HG03045 (cell line): Measurements from ENCODE around the gene KEAP1.
"Not testable (repeated sequence)": the region's sequence is repeated elsewhere in the genome, so short reads cannot be mapped to it uniquely, and the experiment has no call there.

Experiments
- ATAC-seq: cut with Tn5 transposase; IDR thresholded peaks from one replicate; pipeline ENCODE4 v1.9.1; 2021; ENCODE audit warnings: mild to moderate bottlenecking, moderate library complexity; ENCODE audit not compliant: unreplicated experiment

The KEAP1 gene

DNA sequence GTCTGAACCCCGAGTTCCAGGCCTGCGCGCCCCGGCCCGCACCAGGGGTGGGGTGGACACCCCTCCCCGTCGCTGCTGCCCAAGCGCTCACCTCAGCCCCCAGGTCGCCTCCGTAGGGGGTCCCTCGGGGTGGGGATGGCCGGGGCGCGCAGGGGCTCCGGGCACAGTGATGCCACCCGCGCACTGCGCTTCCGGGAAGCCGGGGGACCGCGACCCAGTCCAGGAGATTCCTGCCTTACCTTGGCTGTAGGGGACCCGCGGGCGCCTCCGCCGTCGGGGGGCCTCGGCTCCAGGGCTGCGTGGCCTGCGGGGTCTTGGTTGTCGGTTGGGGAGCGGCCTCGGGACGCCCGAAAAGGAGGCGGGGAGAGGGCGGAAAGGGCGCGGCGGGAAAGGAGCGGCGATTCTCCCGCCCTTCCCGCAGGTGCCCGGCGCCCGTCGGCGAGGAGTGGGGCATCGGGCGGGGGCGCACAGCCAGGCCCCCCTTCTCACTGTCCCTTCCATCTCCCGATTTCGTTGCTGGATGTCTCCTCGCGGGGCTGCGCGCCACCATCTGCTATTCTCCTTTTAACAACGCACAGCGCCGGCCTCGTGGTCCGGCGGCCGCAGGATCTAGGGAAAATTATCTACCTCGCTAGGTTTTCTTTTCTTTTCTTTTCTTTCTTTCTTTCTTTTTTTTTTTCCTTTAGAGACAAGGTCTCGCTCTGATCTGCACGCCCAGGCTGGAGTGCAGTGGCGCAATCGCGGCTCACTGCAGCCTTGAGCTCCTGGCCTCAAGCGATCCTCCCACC, at the start of gene KEAP1:
KEAP1 (minus strand) TSS at position 355 of the 788 bp plus-strand sequence. CDS start 3,323 bp downstream, outside the sequence.
- peak; percentile 19 for ATAC-seq

DNA sequence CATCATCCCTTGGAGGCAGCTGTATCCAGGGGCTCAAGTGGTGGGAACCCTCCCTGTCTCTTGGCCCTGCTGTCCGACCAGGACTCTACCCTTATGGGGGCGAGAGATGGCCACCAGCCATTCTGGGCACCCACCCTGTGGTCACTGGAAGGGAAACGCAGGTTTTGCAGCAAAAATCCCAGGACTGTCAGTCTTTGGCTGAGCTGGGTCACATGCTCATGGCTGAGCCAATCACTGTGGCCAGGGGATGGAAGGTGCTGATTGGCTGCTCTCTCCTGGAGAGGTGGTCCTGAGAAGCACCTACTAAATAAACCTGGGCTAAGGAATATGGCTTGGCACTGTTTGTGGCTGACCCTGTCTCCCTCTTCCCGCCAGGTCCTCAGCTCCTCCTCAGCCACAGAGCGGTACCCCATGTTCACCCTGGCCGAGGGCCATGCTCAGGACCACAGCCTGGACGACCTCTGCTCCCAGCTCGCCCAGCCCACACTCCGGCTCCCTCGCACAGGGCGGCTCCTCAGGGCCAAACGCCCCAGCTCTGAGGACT, 49.4 kb upstream of the KEAP1 start:
- no peak for ATAC-seq

DNA sequence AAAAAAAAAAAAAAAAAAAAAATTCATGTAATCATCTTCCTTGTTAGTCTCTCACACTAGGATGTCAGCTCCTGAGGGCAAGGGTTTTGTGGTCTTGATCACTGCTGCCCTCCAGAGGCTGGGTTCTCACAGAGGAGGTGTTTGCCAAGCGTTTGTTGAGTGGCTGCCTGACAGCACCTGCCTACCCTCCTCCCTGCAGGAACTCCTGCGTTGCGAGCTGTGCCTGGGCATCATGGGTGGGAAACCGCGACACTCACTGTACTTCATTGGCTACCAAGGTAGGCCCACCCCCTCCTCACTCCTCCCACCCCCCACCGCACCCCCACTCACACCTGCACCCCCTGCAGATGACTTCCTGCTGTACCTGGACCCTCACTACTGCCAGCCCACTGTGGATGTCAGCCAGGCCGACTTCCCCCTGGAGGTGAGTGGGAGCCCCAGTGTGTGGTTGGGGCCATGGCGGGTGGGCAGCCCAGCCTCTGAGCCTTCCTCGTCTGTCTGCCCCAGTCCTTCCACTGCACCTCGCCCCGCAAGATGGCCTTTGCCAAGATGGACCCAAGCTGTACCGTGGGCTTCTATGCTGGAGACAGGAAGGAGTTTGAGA, 48.6 kb upstream of the KEAP1 start:
- ATAC-seq: no peak

DNA sequence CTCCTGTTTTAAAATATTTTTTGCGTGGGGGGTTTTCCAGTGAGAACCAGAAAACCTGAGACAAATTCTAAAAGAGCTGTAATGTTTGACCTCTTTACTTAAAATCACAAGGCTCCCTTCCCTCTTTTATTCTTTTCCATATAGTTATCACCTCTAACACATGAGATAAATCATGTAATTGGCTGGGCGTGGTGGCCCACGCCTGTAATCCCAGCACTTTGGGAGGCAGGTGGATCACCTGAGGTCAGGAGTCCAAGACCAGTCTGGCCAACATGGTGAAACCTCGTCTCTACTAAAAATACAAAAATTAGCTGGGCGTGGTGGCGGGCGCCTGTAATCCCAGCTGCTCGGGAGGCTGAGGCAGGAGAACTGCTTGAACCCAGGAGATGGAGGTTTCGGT, 47.9 kb upstream of the KEAP1 start:
- not testable (repeated sequence) for ATAC-seq

DNA sequence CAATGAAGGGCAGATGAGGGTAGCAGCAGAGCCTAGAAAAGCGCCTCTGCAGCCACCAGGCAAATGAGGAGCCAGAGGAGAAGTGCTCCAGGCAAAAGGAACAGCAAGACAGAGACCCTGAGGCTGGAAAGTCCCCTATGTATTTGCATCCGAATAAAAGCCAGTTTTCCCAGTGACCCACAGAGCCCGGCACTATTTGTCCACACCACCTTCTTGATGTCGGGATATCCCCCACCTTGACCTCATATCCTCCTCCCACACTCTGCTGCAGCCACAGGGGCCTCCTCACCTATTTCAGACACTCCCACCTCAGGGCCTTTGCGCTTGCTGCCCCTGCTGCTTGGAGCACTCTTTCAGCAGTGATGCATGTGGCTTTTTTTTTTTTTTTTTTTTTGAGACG, 47.2 kb upstream of the KEAP1 start:
- no peak for ATAC-seq

DNA sequence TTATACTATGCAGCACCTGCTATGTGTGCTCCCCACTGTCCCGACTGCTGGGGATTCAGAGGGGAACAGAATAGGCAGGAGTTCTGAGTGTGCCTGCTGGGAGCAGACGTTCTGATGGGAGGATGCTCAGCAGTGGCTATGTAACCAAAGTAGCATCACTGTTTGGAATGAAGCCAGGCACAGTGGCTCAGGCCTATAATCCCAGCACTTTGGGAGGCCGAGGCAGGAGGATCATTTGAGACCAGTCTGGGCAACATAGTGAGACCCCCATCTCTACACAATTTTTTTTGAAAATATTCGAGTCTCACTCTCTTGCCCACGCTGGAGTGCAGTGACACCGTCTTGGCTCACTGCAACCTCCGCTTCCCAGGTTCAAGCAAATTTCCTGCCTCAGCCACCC, 46.6 kb upstream of the KEAP1 start:
- ATAC-seq: no peak

DNA sequence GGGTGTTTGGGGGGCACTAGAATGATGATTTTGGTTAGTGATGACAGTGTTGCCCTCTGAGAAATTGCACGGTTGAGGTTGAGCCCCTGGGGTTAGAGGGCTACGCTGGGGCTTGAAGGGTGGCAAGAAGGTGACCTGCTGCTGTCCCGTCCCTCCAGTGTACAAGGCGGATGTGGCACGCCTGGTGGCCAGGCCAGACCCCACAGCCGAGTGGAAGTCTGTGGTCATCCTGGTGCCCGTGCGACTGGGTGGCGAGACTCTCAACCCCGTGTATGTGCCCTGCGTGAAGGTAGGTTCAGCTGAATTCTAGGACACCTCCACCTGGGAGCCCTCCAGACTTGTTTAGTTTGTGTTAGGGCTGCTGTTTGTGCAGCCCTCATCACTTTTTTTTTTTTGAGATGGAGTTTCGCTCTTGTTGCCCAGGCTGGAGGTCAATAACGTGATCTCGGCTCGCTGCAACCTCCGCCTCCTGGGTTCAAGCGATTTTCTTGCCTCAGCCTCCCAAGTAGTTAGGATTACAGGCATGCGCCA, 45.7 kb upstream of the KEAP1 start:
- no peak for ATAC-seq

DNA sequence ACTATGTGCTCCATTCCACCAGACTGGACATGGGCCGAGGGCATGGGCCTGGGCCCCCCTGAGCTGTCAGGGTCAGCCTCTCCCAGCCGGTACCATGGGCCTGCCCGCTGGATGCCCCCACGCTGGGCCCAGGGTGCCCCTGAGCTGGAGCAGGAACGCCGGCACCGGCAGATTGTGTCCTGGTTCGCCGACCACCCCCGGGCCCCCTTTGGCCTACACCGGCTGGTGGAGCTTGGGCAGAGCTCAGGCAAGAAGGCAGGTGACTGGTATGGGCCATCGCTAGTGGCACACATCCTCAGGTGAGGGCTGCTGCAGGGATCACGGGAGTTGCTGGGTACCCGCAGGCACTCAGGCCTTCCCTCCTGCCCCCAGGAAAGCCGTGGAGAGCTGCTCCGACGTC, 43.7 kb upstream of the KEAP1 start:
- no peak for ATAC-seq

DNA sequence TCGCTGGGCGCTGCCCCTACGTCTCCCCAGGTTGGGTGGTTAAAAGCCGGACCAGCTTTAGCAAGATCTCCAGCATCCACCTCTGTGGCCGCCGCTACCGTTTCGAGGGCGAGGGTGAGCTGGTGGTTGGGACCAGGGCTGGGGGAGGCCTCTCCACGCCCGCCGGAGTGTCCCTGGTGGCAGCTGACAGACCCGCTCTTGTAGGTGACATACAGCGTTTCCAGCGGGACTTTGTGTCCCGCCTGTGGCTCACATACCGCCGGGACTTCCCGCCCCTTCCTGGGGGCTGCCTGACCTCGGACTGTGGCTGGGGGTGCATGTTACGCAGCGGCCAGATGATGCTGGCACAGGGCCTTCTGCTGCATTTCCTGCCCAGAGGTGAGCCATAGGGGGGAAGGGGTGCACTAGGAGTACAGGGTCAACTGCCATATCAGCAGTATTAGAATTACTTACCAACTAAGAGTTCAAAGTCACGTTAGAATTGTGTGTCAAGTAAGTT, 41.6 kb upstream of the KEAP1 start:
- ATAC-seq: no peak

DNA sequence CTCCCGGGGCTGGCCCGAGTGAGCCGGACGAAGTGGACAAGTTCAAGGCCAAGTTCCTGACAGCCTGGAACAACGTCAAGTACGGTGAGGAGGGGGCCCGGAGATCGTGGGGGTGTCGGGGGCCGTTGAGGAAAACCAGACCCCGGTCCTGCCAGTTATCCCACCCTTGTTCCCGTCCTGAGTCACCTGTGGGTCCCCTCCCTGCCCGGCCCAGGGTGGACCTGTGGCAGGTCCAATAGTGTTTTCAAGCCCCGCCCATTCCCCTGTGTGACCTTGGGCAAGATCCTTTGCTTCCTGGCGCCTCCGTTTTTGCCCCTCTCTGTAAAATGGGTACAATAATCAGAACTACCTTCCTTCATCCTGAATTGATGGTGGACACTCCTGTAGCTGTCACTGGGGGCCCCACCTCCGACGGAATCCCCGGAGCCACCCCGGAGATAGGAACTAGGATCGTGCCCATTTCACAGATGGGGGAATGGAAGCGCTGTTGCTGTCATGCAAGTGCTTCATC, 41.1 kb upstream of the KEAP1 start:
- no peak for ATAC-seq

DNA sequence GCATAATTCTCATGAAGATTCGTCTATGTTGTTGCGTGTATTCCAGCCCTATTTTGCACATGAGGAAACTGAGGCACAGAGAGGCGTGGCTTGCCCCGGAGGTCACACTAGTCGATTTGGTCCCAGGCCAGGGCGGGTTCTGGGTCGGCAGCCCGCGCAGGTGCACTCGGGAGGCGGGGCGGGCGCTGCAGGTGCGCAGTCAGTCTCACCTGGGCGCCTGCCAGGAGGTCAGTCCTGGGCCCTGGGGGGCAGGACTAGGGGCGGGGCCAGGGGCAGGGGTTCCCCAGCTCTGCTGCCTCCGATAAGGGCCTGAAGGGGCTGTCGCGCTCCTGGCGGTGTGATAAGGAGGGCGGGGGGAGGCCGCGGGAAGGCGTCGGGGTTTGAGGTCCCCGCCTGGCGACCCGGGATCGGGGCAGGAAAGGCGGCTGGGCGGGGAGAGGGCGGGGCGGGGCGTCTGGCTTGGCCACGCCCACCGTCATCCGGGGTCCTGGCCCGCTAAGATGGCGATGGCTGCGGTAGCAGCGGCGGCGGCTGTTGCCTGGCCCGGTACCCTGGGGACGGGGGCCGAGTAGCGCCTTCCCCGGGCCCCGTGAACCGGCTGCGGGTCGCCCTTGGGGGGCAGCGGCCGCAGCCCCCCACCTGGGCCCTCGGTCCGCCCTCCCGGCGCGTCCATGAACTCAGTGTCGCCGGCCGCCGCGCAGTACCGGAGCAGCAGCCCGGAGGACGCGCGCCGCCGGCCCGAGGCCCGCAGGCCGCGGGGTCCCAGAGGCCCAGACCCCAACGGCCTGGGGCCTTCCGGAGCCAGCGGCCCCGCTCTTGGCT, 40.5 kb upstream of the KEAP1 start, which contains the start of gene ATG4D:
ATG4D (plus strand) TSS at position 485 of the 822 bp plus-strand sequence; CDS start at position 672, 187 bp downstream.
- peak; percentile 76 for ATAC-seq

DNA sequence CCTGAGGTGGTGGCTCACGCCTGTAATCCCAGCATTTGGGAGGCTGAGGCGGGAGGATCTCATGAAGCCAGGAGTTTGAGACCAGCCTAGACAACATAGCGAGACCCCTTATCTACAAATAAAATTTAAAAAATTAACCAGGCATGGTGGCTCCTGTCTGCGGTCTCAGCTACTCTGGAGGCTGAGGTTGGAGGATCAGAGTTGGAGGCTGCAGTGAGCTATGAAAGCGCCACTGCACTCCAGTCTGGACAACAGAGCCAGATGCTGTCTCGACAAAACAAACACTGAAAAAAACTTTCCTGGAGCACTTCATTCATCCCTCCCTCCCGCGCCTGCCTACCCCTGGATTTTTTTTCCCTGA, 39.9 kb upstream of the KEAP1 start:
- ATAC-seq: no peak

DNA sequence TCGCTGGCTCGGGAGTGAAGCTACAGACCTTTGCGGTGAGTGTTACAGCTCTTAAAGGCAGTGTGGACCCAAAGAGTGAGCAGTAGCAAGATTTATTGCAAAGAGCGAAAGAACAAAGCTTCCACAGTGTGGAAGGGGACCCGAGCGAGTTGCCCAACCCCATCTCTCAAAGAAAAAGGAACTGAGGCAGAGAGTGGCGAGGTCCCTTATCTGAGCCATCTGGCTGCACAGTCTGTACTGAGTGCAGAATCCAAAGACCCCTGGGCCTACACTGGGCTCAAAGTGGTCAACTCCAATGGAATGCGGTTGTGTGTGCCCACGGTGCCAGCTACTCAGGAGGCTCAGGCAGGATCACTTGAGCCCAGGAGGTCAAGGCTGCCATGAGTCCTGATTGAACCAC, 35.9 kb upstream of the KEAP1 start:
- ATAC-seq: not testable (repeated sequence)

DNA sequence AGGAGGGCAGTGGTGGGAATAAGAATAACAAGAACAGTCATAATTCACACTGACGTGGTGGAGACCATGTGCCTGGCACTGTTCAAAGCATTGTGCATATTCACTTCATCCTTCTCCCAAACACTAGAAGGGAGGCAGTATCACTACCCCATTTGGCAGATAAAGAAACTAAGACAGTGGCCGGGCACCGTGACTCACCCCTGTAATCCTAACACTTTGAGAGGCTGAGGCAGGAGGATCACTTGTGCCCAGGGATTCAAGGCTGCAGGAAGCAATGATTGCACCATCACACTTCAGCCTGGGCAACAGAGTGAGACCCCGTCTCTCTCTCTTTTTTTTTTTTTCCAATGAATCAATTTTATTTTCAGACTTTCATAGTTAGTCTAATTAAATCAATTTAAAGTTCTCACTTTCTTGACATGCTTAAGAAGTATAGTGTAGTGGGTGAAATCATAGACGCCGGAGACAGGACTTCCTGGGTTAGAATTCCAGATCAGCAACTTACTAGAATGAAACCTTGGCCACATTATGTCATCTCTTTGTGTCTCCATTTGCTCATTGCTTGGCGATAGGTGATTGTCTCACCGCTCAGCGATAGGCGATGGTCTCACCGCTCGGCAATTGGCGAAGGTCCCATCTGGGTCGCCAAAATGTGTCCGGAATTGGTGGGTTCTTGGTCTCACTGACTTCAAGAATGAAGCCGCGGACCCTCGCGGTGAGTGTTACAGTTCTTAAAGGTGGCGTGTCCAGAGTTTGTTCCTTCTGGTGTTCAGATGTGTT, 35.2 kb upstream of the KEAP1 start:
- ATAC-seq: no peak

DNA sequence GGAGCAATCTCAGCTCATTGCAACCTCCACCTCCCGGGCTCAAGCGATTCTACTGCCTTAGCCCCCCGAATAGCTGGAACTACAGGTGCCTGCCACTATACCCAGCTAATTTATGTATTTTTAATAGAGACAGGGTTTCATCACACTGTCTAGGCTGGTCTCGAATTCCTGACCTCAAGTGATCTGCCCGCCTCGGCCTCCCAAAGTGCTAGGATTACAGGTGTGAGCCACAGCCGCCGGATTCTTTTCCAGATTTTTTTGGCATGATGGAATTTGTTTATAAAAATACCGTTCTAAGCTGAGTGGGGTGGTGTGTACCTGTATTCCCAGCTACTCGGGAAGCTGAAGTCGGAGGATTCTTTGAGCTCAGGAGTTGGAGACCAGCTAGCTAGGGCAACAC, 34.5 kb upstream of the KEAP1 start:
- no peak for ATAC-seq

DNA sequence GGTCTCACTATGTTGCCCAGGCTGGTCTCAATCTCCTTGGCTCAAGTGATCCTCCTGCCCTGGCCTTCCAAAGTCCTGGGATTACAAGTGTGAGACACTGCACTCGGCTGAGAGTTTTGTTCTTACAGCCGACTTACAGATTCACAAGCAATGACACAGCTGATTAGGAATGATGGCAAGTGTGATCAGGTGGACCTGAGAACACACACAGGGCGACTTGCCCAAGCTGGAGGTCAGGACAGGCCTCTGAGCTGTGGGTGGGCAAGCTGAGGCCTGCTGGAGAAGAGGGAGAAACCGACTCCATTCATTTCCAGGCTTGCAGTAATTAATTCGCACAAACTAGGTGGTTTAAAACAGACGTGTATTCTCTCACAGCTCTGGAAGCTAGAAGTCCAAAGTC, 32.5 kb upstream of the KEAP1 start:
- no peak for ATAC-seq

DNA sequence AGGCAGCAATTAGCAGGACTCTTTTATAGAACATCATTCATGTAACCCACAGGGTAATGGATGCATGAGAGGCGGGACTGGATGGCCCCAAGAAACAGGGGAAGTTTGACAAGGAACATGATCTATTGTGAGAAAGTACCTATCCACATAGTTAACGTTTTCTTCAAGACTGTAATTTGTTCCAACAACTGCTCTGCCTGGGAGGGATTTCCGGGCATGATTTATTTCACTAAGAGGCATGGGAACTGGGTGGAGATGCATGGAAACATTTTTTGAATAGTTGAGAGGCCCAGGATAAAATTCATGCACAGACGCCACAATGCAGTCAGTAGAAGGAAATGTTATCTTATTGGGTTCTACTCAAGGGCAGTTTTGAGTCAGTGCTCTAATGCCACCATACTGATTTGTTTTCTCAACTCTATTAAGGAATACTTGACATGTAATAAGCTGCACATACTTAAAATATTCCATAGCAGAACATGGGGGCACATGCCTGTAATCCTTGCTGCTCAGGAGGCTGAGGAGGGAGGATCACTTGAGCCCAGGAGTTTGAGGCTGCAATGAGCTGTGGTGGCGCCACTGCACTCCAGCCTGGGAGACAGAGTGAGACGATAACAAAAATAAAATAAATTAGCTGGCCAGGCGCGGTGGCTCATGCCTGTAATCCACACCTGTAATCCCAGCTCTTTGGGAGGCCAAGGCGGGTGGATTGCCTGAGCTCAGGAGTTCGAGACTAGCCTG, 30.7 kb upstream of the KEAP1 start:
- ATAC-seq: no peak

DNA sequence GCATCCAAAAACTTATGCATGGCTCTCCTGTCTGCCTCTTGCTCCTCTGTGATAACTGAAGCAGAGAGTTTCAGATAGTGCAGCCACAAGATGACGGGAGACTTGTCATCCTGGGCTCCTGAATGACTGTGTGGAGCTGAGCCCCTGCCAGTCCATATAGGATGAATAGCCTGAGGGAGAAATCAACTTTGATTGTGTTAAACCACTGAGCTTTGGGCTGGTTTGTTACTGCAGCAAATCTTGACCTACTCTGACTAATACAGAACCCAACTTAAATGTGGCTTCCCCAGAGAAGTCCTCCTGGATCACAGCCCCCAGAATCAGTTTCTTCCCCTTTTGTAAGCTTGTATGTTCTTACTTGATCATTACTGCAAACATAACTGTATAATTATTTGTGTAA, 29.3 kb upstream of the KEAP1 start:
- ATAC-seq: no peak

DNA sequence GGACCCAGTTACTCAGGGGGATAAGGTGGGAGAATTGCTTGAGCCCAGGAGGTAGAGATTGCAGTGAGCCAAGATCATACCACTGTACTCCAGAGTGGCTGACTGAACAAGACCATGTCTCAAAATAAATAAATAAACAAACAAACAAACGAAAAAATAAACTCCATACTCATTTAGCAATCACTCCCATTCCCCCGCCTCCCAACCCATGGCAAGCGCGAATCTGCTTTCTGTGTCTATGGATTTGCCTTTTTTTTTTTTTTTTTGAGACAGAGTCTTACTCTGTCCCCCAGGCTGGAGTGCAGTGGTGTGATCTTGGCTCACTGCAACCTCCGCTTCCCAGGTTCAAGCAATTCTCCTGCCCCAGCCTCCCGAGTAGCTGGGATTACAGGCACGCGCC, 23.7 kb upstream of the KEAP1 start:
- ATAC-seq: not testable (repeated sequence)
